GM21515 (cell line): ENCODE measurements around the gene EBLN2.

Source experiments
- ATAC-seq: cut with Tn5 transposase; IDR thresholded peaks from one replicate; pipeline ENCODE4 v1.9.1; 2021; ENCODE audit not compliant: unreplicated experiment

EBLN2 gene

DNA sequence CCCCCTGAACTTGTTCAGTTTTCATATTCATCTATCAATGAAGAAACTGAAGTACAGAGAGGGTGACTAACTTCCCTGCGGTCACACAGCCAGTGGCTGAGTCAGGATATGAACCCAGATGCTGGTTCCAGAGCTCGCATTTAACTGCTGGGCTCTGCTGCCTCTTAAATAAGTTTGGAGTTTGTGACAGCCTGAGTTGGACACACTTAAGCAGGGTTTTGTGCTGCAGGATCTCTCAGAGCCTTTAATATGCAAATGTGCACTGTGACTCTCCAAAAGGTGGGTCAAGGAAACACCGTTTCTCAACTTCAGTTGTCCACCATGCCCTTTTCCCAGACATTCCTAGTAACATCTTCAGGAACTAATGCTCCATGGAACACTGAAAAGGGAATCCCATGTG lies 45.8 kb downstream of the EBLN2 start:
- no peak for ATAC-seq

DNA sequence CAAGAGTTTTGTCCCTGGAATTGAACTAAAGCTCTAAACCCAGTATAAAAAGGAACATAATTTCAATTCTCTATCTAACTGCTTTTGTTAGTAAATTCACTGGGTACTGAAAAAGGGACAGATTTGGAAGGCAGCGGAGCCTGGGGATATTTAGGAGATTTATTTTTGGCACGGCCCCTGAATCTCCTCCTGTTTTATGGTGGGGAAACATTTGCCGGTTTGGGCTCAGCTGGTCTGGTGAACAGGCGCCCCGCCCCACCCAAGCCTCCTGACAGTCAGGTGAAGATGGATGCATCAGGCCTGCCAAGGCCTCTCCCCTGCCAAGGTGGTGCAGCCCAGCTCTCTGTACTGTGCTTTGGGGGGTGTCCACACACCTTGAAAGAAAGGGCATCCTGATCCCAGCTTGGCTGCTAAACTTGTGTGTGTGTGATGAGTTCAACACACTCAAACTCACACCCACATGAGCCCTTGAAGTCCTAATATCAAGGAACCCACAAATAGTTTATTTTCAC lies 46.3 kb downstream of the EBLN2 start:
- no peak for ATAC-seq

DNA sequence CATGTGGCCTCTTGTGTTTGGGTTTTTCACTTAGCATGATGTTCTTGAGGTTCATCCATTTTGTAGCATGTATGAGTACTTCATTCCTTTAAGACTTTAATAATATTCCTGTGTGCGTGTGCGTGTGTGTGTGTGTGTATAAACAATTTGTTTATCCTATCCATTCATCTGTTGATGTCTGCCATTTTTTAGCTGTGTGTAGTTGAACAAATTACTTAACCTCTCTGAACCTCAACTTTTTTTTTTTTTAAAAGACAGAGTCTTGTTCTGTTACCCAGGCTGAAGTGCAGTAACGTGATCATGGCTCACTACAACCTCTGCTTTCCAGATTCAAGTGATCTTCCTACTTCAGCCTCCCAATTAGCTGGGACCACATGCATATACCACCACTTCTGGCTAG lies 47.3 kb downstream of the EBLN2 start:
- ATAC-seq = no peak

DNA sequence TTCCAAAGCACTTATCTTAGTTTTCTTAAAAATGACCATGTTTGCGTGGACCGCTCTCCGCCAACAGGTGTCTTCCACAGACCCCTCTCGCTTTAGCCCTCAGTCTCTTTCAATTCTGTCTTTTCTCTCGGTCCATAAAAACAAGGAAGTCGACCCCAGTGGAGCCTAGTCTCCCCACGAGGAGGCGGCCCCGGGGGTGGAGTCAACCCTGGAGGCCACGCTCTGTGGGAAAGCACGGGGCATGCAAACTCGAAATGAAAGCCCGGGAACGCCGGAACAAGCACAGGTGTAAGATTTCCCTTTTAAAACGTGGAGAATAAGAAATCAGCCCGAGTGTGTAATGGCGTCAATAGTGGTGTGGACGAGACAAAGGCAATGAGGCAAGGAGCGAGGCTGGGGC lies 49.1 kb downstream of the EBLN2 start:
- ATAC-seq = no peak
